HEK293 (cell line): ENCODE data around the gene PPFIA3.

Source experiments
- FEZF1 ChIP-seq: fragments of 450-650 bp; formaldehyde crosslinking; IDR thresholded peaks from 2 replicates; pipeline ENCODE4 v1.5.1; 2016; ENCODE audit warnings: missing biosample characterization, missing genetic modification characterization
- IKZF3 ChIP-seq: fragments of 450-650 bp; IDR thresholded peaks from 2 replicates; pipeline ENCODE4 v1.5.0; 2018; ENCODE audit warnings: missing biosample characterization, mild to moderate bottlenecking, missing genetic modification characterization, moderate library complexity
- KLF16 ChIP-seq: fragments of 450-650 bp; formaldehyde crosslinking; IDR thresholded peaks from 2 replicates; pipeline ENCODE4 v1.5.1; 2017; ENCODE audit warnings: missing biosample characterization, missing genetic modification characterization
- PATZ1 ChIP-seq: fragments of 450-650 bp; formaldehyde crosslinking; IDR thresholded peaks from 2 replicates; pipeline ENCODE4 v1.5.1; 2016; ENCODE audit warnings: missing biosample characterization, missing genetic modification characterization
- SETDB1 ChIP-seq: IDR thresholded peaks from one replicate; pipeline ENCODE4 v1.6.1; 2017; ENCODE audit warnings: mild to moderate bottlenecking, low read length, moderate library complexity, mixed read lengths; ENCODE audit not compliant: insufficient read length
- SP2 ChIP-seq: fragments of 450-650 bp; formaldehyde crosslinking; IDR thresholded peaks from 2 replicates; pipeline ENCODE4 v1.5.1; 2016; ENCODE audit warnings: missing biosample characterization, missing genetic modification characterization
- ZBTB10 ChIP-seq: fragments of 450-650 bp; formaldehyde crosslinking; IDR thresholded peaks from 2 replicates; pipeline ENCODE4 v1.5.1; 2016; ENCODE audit warnings: missing biosample characterization, missing genetic modification characterization
- ZIC2 ChIP-seq: fragments of 450-650 bp; formaldehyde crosslinking; IDR thresholded peaks from 2 replicates; pipeline ENCODE4 v1.5.1; 2016; ENCODE audit warnings: missing biosample characterization, missing genetic modification characterization
- ZNF10 ChIP-seq: fragments of 450-650 bp; formaldehyde crosslinking; IDR thresholded peaks from 2 replicates; pipeline ENCODE4 v1.5.1; 2017; ENCODE audit warnings: missing biosample characterization, missing genetic modification characterization
- ZNF133 ChIP-seq: fragments of 450-650 bp; formaldehyde crosslinking; IDR thresholded peaks from 2 replicates; pipeline ENCODE4 v1.5.1; 2016; ENCODE audit warnings: missing biosample characterization, missing genetic modification characterization
- ZNF138 ChIP-seq: fragments of 450-650 bp; formaldehyde crosslinking; IDR thresholded peaks from 2 replicates; pipeline ENCODE4 v1.5.1; 2016; ENCODE audit warnings: missing biosample characterization, missing genetic modification characterization, borderline replicate concordance
- ZNF146 ChIP-seq: fragments of 450-650 bp; formaldehyde crosslinking; IDR thresholded peaks from 2 replicates; pipeline ENCODE4 v1.5.1; 2016; ENCODE audit warnings: missing biosample characterization, missing genetic modification characterization
- ZNF174 ChIP-seq: fragments of 450-650 bp; formaldehyde crosslinking; IDR thresholded peaks from 2 replicates; pipeline ENCODE4 v1.5.0; 2017; ENCODE audit warnings: missing biosample characterization, mild to moderate bottlenecking, missing genetic modification characterization
- ZNF19 ChIP-seq: fragments of 450-650 bp; formaldehyde crosslinking; IDR thresholded peaks from 2 replicates; pipeline ENCODE4; 2016; ENCODE audit warnings: missing biosample characterization, missing genetic modification characterization, low read depth
- ZNF280C ChIP-seq: fragments of 450-650 bp; formaldehyde crosslinking; IDR thresholded peaks from 2 replicates; pipeline ENCODE4 v1.5.1; 2016; ENCODE audit warnings: missing biosample characterization, missing genetic modification characterization
- ZNF292 ChIP-seq: fragments of 450-650 bp; formaldehyde crosslinking; IDR thresholded peaks from 2 replicates; pipeline ENCODE4 v1.5.1; 2016; ENCODE audit warnings: low read depth, missing biosample characterization, missing genetic modification characterization, borderline replicate concordance
- ZNF354C ChIP-seq: fragments of 450-650 bp; formaldehyde crosslinking; IDR thresholded peaks from 2 replicates; pipeline ENCODE4 v1.5.1; 2016; ENCODE audit warnings: missing biosample characterization, missing genetic modification characterization, low read depth, borderline replicate concordance
- ZNF433 ChIP-seq: fragments of 450-650 bp; formaldehyde crosslinking; IDR thresholded peaks from 2 replicates; pipeline ENCODE4 v1.5.1; 2016; ENCODE audit warnings: missing biosample characterization, missing genetic modification characterization, low read depth
- ZNF529 ChIP-seq: fragments of 450-650 bp; formaldehyde crosslinking; IDR thresholded peaks from 2 replicates; pipeline ENCODE4 v1.5.1; 2017; ENCODE audit warnings: missing genetic modification characterization, missing biosample characterization; ENCODE audit not compliant: insufficient replicate concordance
- ZNF560 ChIP-seq: fragments of 450-650 bp; formaldehyde crosslinking; IDR thresholded peaks from 2 replicates; pipeline ENCODE4 v1.5.1; 2017; ENCODE audit warnings: missing biosample characterization, missing genetic modification characterization, borderline replicate concordance
- ZNF624 ChIP-seq: fragments of 450-650 bp; formaldehyde crosslinking; IDR thresholded peaks from 2 replicates; pipeline ENCODE4 v1.5.1; 2017; ENCODE audit warnings: missing biosample characterization, missing genetic modification characterization
- ZNF76 ChIP-seq: fragments of 450-650 bp; formaldehyde crosslinking; IDR thresholded peaks from 2 replicates; pipeline ENCODE4; 2016; ENCODE audit warnings: low read depth, missing biosample characterization, missing genetic modification characterization, borderline replicate concordance
- ZSCAN18 ChIP-seq: fragments of 450-650 bp; formaldehyde crosslinking; IDR thresholded peaks from 2 replicates; pipeline ENCODE4 v1.5.1; 2016; ENCODE audit warnings: missing biosample characterization, missing genetic modification characterization
- ZSCAN30 ChIP-seq: fragments of 450-650 bp; IDR thresholded peaks from 2 replicates; pipeline ENCODE4 v1.5.1; 2018; ENCODE audit warnings: missing biosample characterization, mild to moderate bottlenecking, missing genetic modification characterization, moderate library complexity
- TF ChIP-seq, protein P1 (sequence below): fragments of 450-650 bp; formaldehyde crosslinking; IDR thresholded peaks from 2 replicates; pipeline ENCODE4 v1.5.1; 2017; ENCODE audit warnings: missing biosample characterization, missing genetic modification characterization
- TF ChIP-seq, protein P2 (sequence below): fragments of 450-650 bp; formaldehyde crosslinking; conservative IDR thresholded peaks from 2 replicates; pipeline ENCODE4 v1.5.1; 2016; ENCODE audit warnings: low read depth, missing biosample characterization, missing genetic modification characterization

PPFIA3 gene

GRCh38 chr19:49119411-49120324 lies at the start of gene PPFIA3 (continued):
- TF ChIP-seq KLF16 (tag by site-specific recombination) = 0 out of 2 replicates have a peak, but pooled peaks have one; percentile 25
- TF ChIP-seq ZNF560 (tag by site-specific recombination) = no peak
- no peak for TF ChIP-seq ZNF529 (tag by site-specific recombination)
- TF ChIP-seq ZNF292 = no peak
- TF ChIP-seq ZNF146 = no peak
- TF ChIP-seq ZNF133 = no peak
- no peak for TF ChIP-seq ZIC2
- no peak for TF ChIP-seq ZNF174 (tag by site-specific recombination)
- TF ChIP-seq ZNF280C (tag by site-specific recombination) = no peak
- no peak for TF ChIP-seq ZSCAN18 (tag by site-specific recombination)
- TF ChIP-seq ZNF138 (tag by site-specific recombination) = no peak
- no peak for TF ChIP-seq ZNF624 (tag by site-specific recombination)
- no peak for TF ChIP-seq SETDB1
- TF ChIP-seq FEZF1 (tag by site-specific recombination) = no peak
- TF ChIP-seq, protein P1, sequence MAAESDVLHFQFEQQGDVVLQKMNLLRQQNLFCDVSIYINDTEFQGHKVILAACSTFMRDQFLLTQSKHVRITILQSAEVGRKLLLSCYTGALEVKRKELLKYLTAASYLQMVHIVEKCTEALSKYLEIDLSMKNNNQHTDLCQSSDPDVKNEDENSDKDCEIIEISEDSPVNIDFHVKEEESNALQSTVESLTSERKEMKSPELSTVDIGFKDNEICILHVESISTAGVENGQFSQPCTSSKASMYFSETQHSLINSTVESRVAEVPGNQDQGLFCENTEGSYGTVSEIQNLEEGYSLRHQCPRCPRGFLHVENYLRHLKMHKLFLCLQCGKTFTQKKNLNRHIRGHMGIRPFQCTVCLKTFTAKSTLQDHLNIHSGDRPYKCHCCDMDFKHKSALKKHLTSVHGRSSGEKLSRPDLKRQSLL (tag by site-specific recombination) = peak; percentile 85
- TF ChIP-seq IKZF3 (tag by site-specific recombination) = no peak
- no peak for TF ChIP-seq SP2
- TF ChIP-seq, protein P2, sequence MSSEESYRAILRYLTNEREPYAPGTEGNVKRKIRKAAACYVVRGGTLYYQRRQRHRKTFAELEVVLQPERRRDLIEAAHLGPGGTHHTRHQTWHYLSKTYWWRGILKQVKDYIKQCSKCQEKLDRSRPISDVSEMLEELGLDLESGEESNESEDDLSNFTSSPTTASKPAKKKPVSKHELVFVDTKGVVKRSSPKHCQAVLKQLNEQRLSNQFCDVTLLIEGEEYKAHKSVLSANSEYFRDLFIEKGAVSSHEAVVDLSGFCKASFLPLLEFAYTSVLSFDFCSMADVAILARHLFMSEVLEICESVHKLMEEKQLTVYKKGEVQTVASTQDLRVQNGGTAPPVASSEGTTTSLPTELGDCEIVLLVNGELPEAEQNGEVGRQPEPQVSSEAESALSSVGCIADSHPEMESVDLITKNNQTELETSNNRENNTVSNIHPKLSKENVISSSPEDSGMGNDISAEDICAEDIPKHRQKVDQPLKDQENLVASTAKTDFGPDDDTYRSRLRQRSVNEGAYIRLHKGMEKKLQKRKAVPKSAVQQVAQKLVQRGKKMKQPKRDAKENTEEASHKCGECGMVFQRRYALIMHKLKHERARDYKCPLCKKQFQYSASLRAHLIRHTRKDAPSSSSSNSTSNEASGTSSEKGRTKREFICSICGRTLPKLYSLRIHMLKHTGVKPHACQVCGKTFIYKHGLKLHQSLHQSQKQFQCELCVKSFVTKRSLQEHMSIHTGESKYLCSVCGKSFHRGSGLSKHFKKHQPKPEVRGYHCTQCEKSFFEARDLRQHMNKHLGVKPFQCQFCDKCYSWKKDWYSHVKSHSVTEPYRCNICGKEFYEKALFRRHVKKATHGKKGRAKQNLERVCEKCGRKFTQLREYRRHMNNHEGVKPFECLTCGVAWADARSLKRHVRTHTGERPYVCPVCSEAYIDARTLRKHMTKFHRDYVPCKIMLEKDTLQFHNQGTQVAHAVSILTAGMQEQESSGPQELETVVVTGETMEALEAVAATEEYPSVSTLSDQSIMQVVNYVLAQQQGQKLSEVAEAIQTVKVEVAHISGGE (tag by site-specific recombination) = no peak
- no peak for TF ChIP-seq ZNF76
- no peak for TF ChIP-seq ZNF433 (tag by site-specific recombination)
- no peak for TF ChIP-seq ZSCAN30 (tag by site-specific recombination)
- no peak for TF ChIP-seq ZNF19
- TF ChIP-seq ZNF354C (tag by site-specific recombination) = no peak
- no peak for TF ChIP-seq ZNF10 (tag by site-specific recombination)
- no peak for TF ChIP-seq PATZ1
- TF ChIP-seq ZBTB10 (tag by site-specific recombination) = peak; percentile 57; the same call in 1 of the 2 replicates
